GM23338 (cell line): Measurements from ENCODE around the gene MLPH. TPM values are rescaled to one million over a fixed set of nuclear protein-coding genes. Genes with fewer than 3 reads are reported as not detected.

ENCODE experiments used
- ATAC-seq: fragments of 200-7000 bp; cut with Tn5 transposase; 3 replicates; pipeline ENCODE4 v1.9.1; 2020
- DNase-seq: peaks from one replicate; pipeline ENCODE4 v3.0.0-alpha.2; 2015; ENCODE audit warnings: low spot score
- H2AFZ ChIP-seq: fragments of 200-600 bp; sonication (generic); 2 replicates; pipeline ENCODE4 v1.8.0; 2016; ENCODE audit warnings: antibody characterized with exemption, mild to moderate bottlenecking, moderate library complexity
- H3F3A ChIP-seq: fragments of 200-600 bp; sonication (generic); replicated peaks from 2 replicates; pipeline ENCODE4 v1.8.0; 2017; ENCODE audit warnings: antibody characterized with exemption, mixed run types, low read depth
- H3K27ac ChIP-seq: fragments of 200-600 bp; sonication (generic); 2 replicates; pipeline ENCODE4 v1.6.1; 2016; ENCODE audit warnings: low read depth
- H3K27me3 ChIP-seq: fragments of 200-600 bp; sonication (generic); 2 replicates; pipeline ENCODE4 v1.8.0; 2016; ENCODE audit warnings: mild to moderate bottlenecking, mixed run types, moderate library complexity; ENCODE audit not compliant: insufficient read depth
- H3K36me3 ChIP-seq: fragments of 200-600 bp; sonication (generic); 2 replicates; pipeline ENCODE4 v1.8.0; 2016; ENCODE audit warnings: mild to moderate bottlenecking; ENCODE audit not compliant: insufficient read depth
- H3K4me1 ChIP-seq: fragments of 200-600 bp; sonication (generic); 2 replicates; pipeline ENCODE4 v1.8.0; 2016; ENCODE audit warnings: mild to moderate bottlenecking, moderate library complexity; ENCODE audit not compliant: insufficient read depth
- H3K4me2 ChIP-seq: fragments of 200-600 bp; sonication (generic); 2 replicates; pipeline ENCODE4 v1.7.1; 2017; ENCODE audit warnings: mixed run types
- H3K4me3 ChIP-seq: fragments of 200-600 bp; sonication (generic); 2 replicates; pipeline ENCODE4 v1.6.1; 2016; ENCODE audit warnings: mixed run types
- H3K79me2 ChIP-seq: fragments of 200-600 bp; sonication (generic); replicated peaks from 2 replicates; pipeline ENCODE4 v1.8.0; 2017; ENCODE audit warnings: mild to moderate bottlenecking; ENCODE audit not compliant: insufficient read depth
- H3K9me2 ChIP-seq: fragments of 200-600 bp; sonication (generic); 2 replicates; pipeline ENCODE4 v1.8.0; 2017; ENCODE audit not compliant: insufficient read depth
- H4K20me1 ChIP-seq: fragments of 200-600 bp; sonication (generic); replicated peaks from 2 replicates; pipeline ENCODE4 v1.8.0; 2017; ENCODE audit warnings: mild to moderate bottlenecking; ENCODE audit not compliant: insufficient read depth
- H3K27ac Mint-ChIP-seq: 2 replicates; pipeline ENCODE4 v1.8.0; 2020; ENCODE audit warnings: inconsistent platforms, mild to moderate bottlenecking, moderate library complexity, mixed read lengths
- H3K27me3 Mint-ChIP-seq: 3 replicates; pipeline ENCODE4 v1.8.0; 2022; ENCODE audit warnings: low read depth, mild to moderate bottlenecking, moderate library complexity, mixed read lengths, inconsistent platforms; ENCODE audit not compliant: insufficient read depth, poor library complexity
- H3K36me3 Mint-ChIP-seq: 3 replicates; pipeline ENCODE4 v1.8.0; 2021; ENCODE audit warnings: low read depth, mild to moderate bottlenecking, inconsistent platforms, moderate library complexity, mixed read lengths
- H3K4me1 Mint-ChIP-seq: 3 replicates; pipeline ENCODE4 v1.8.0; 2020; ENCODE audit warnings: mild to moderate bottlenecking, inconsistent platforms, mixed read lengths
- H3K4me3 Mint-ChIP-seq: 3 replicates; pipeline ENCODE4 v1.8.0; 2021; ENCODE audit warnings: moderate library complexity, mild to moderate bottlenecking, inconsistent platforms, mixed read lengths
- H3K9me3 Mint-ChIP-seq: 3 replicates; pipeline ENCODE4 v1.8.0; 2020; ENCODE audit warnings: moderate library complexity, mild to moderate bottlenecking, inconsistent platforms, mixed read lengths
- CREB1 ChIP-seq: fragments of 250-450 bp; sonication (Bioruptor Pico); IDR thresholded peaks from 2 replicates; pipeline ENCODE4 v1.5.0; 2020; ENCODE audit warnings: low read depth, mild to moderate bottlenecking, moderate library complexity
- CTCF ChIP-seq, 2 experiments: fragments of 200-600 bp in 1 of 2; sonication (generic) in 1 of 2; conservative IDR thresholded peaks; 2 replicates each; pipeline versions ENCODE4 v1.5.1 to v1.6.1; 2016 to 2017; ENCODE audit warnings: antibody characterized with exemption in 2 of 2, low read depth in 2 of 2, mild to moderate bottlenecking in 2 of 2, moderate library complexity in 1 of 2
- ETS1 ChIP-seq: IDR thresholded peaks from 2 replicates; pipeline ENCODE4 v1.6.1; 2016; ENCODE audit warnings: antibody characterized with exemption
- EZH2 ChIP-seq: fragments of 200-600 bp; sonication (generic); IDR thresholded peaks from one replicate; pipeline ENCODE4 v1.8.0; 2017; ENCODE audit warnings: antibody characterized with exemption, mild to moderate bottlenecking, low read depth; ENCODE audit not compliant: unreplicated experiment
- EZH2phosphoT487 ChIP-seq: fragments of 200-600 bp; sonication (generic); IDR thresholded peaks from one replicate; pipeline ENCODE4 v1.8.1; 2018; ENCODE audit warnings: antibody characterized with exemption; ENCODE audit not compliant: unreplicated experiment
- JUNB ChIP-seq: IDR thresholded peaks from one replicate; pipeline ENCODE4 v1.6.1; 2016; ENCODE audit warnings: antibody characterized with exemption; ENCODE audit not compliant: unreplicated experiment
- NANOG ChIP-seq: IDR thresholded peaks from 2 replicates; pipeline ENCODE4 v1.6.1; 2016; ENCODE audit warnings: antibody characterized with exemption, borderline replicate concordance
- POLR2AphosphoS5 ChIP-seq: IDR thresholded peaks from 2 replicates; pipeline ENCODE4 v1.6.1; 2016; ENCODE audit warnings: antibody characterized with exemption, low read depth
- REST ChIP-seq: IDR thresholded peaks from one replicate; pipeline ENCODE4 v1.6.1; 2018; ENCODE audit warnings: antibody characterized with exemption; ENCODE audit not compliant: unreplicated experiment
- STAT1 ChIP-seq: IDR thresholded peaks from one replicate; pipeline ENCODE4 v1.6.1; 2016; ENCODE audit warnings: antibody characterized with exemption; ENCODE audit not compliant: unreplicated experiment
- ZNF114 ChIP-seq: fragments of 250-450 bp; sonication (Bioruptor Pico); IDR thresholded peaks from 2 replicates; pipeline ENCODE4 v1.5.0; 2020; ENCODE audit warnings: mild to moderate bottlenecking, moderate library complexity
- ZNF331 ChIP-seq: fragments of 250-450 bp; sonication (Bioruptor Pico); IDR thresholded peaks from 2 replicates; pipeline ENCODE4 v1.5.0; 2020; ENCODE audit warnings: low read depth, mild to moderate bottlenecking, moderate library complexity
- ZNF462 ChIP-seq: fragments of 250-450 bp; sonication (Bioruptor Pico); IDR thresholded peaks from 2 replicates; pipeline ENCODE4 v1.5.0; 2020; ENCODE audit warnings: mild to moderate bottlenecking, moderate library complexity
- polyA plus RNA-seq: library from polyadenylated mRNA; unstranded; fragments of >200 nt; fragmentation: Nextera tagmentation; extraction: Ambion mirVana; gene quantifications from 2 replicates; pipeline ENCODE4 v1.2.1, GENCODE V29; 2016
- total RNA-seq: library from RNA; depleted of rRNA; stranded (reverse); fragments of >200 nt; shearing (Covaris generic); gene quantifications from 2 replicates; pipeline ENCODE4 v1.2.3, GENCODE V29; 2014

The MLPH gene
- total and polyA plus RNA-seq, 2 experiments from 2014 or later = 13.6 to 16.5 TPM

GRCh38 chr2:237603049-237603717 is 116.1 kb downstream of the MLPH start:
- Mint-ChIP-seq H3K36me3 (peaks cover 25% of the 10 kb centered on the region), H3K4me1 (peaks cover 47% of the 10 kb centered on the region), H3K4me3 (no peak overlapping the region), H3K27ac (peak overlapping the region; percentile 19; the same call in 1 of the 2 replicates), H3K9me3 (peaks cover 32% of the 10 kb centered on the region), H3K27me3 (peaks cover 36% of the 10 kb centered on the region)
- TF ChIP-seq ZNF114 (CRISPR knock-in tag) (no peak), EZH2phosphoT487 (no peak), STAT1 (no peak), POLR2AphosphoS5 (no peak), CREB1 (no peak), ETS1 (no peak), EZH2 (no peak), JUNB (no peak), CTCF (conservative IDR thresholded peaks at IDR 0.05; ENCODE audit: low read depth in 2 of 2) (no peak), NANOG (no peak), ZNF462 (CRISPR knock-in tag) (no peak), ZNF331 (CRISPR knock-in tag) (no peak), REST (no peak)
- H3K4me3 ChIP-seq = no peak overlapping the region
- H3K36me3 ChIP-seq = no peaks in the 10 kb centered on the region
- no peak overlapping the region for H3K27ac ChIP-seq
- H3K27me3 ChIP-seq = no peaks in the 10 kb centered on the region
- H4K20me1 ChIP-seq = no peaks in the 10 kb centered on the region
- no peaks in the 10 kb centered on the region for H3K79me2 ChIP-seq
- peaks cover 24% of the 10 kb centered on the region for H3K4me1 ChIP-seq
- 0 out of 2 replicates have a peak overlapping the region, but pooled peaks have one; percentile 2 for H2AFZ ChIP-seq
- 0 out of 2 replicates have a peak, but pooled peaks cover 4% of the 10 kb centered on the region for H3K9me2 ChIP-seq
- H3K4me2 ChIP-seq = no peak overlapping the region
- DNase-seq (no peak), ATAC-seq (no peak)
- H3F3A ChIP-seq = peaks cover 2% of the 10 kb centered on the region; the same call in 1 of the 2 replicates
